Measurements from ENCODE around the gene COMMD10.

- no peak for TF ChIP-seq CTCF (IDR thresholded peaks at IDR 0.05)
- TF ChIP-seq POLR2A (IDR thresholded peaks at IDR 0.05), result no peak
- TF ChIP-seq EP300 (IDR thresholded peaks at IDR 0.05), result no peak
Observed at GRCh38 chr5:116329503-116329902, 244.7 kb downstream of the COMMD10 start.
